Neuronal stem cell (in vitro differentiated cells): ENCODE data around the gene HYKK.
A peak's percentile ranks its signal among the peaks of the same experiment; 100 is the strongest.

Experiments used
- DNase-seq: peaks from one replicate; pipeline ENCODE4 v3.0.0-alpha.2; 2013; ENCODE audit warnings: low spot score
- H2AFZ ChIP-seq: one replicate; pipeline ENCODE4 v1.6.1; 2013; ENCODE audit warnings: mild to moderate bottlenecking, low read length, inconsistent platforms
- H2AK5ac ChIP-seq: 2 replicates; pipeline ENCODE4 v1.6.1; 2013; ENCODE audit warnings: low read depth, mild to moderate bottlenecking, inconsistent platforms, low read length, moderate library complexity, mixed read lengths
- H2BK120ac ChIP-seq: 2 replicates; pipeline ENCODE4 v1.6.1; 2013; ENCODE audit warnings: low read depth, mild to moderate bottlenecking, inconsistent platforms, low read length, moderate library complexity, mixed read lengths
- H2BK12ac ChIP-seq: one replicate; pipeline ENCODE4 v1.6.1; 2013; ENCODE audit warnings: low read length, inconsistent platforms
- H2BK15ac ChIP-seq: 2 replicates; pipeline ENCODE4 v1.6.1; 2013; ENCODE audit warnings: mild to moderate bottlenecking, low read length, inconsistent platforms, mixed read lengths
- H2BK5ac ChIP-seq: one replicate; pipeline ENCODE4 v1.6.1; 2013; ENCODE audit warnings: inconsistent platforms, mild to moderate bottlenecking, low read length, moderate library complexity
- H3K14ac ChIP-seq: one replicate; pipeline ENCODE4 v1.6.1; 2013; ENCODE audit warnings: low read length, inconsistent platforms
- H3K18ac ChIP-seq: 2 replicates; pipeline ENCODE4 v1.6.1; 2013; ENCODE audit warnings: low read length, inconsistent platforms
- H3K23ac ChIP-seq: 2 replicates; pipeline ENCODE4 v1.6.1; 2013; ENCODE audit warnings: low read depth, mild to moderate bottlenecking, mixed read lengths, low read length, inconsistent platforms; ENCODE audit not compliant: poor library complexity
- H3K27ac ChIP-seq: replicated peaks from 3 replicates; pipeline ENCODE4 v1.5.1; 2013; ENCODE audit warnings: low read length, inconsistent platforms
- H3K27me3 ChIP-seq, 3 experiments: 2 replicates each; pipeline ENCODE4 v1.6.1; 2013; ENCODE audit warnings: low read length in 3 of 3, mild to moderate bottlenecking in 2 of 3, inconsistent platforms in 1 of 3, low read depth in 1 of 3, mixed read lengths in 1 of 3, moderate library complexity in 1 of 3; ENCODE audit not compliant: control insufficient read depth in 3 of 3, insufficient read depth in 3 of 3
- H3K36me3 ChIP-seq, 2 donors: replicated peaks in 1 of 2; 2 replicates each; pipeline ENCODE4 v1.6.1; 2013; ENCODE audit warnings: low read length in 2 of 2; ENCODE audit not compliant: control insufficient read depth in 2 of 2, insufficient read depth in 2 of 2
- H3K4ac ChIP-seq: 2 replicates; pipeline ENCODE4 v1.6.1; 2013; ENCODE audit warnings: inconsistent platforms, mild to moderate bottlenecking, low read length, moderate library complexity
- H3K4me1 ChIP-seq, 2 donors: 1 replicate in 1 of 2; 2 replicates in 1 of 2; pipeline ENCODE4 v1.6.1; 2013; ENCODE audit warnings: low read length in 2 of 2, low read depth in 1 of 2; ENCODE audit not compliant: control insufficient read depth in 2 of 2, insufficient read depth in 1 of 2
- H3K4me2 ChIP-seq: one replicate; pipeline ENCODE4 v1.6.1; 2013; ENCODE audit warnings: mild to moderate bottlenecking, low read length, inconsistent platforms; ENCODE audit not compliant: insufficient read depth, poor library complexity, severe bottlenecking
- H3K4me3 ChIP-seq, 2 donors: 2 replicates each; pipeline ENCODE4 v1.5.1; 2013; ENCODE audit warnings: low read length in 2 of 2, mild to moderate bottlenecking in 2 of 2, inconsistent platforms in 1 of 2, moderate library complexity in 1 of 2
- H3K79me1 ChIP-seq: one replicate; pipeline ENCODE4 v1.6.1; 2013; ENCODE audit warnings: low read depth, mild to moderate bottlenecking, inconsistent platforms, low read length, moderate library complexity
- H3K9ac ChIP-seq: one replicate; pipeline ENCODE4 v1.6.1; 2013; ENCODE audit warnings: mild to moderate bottlenecking, low read depth, low read length, inconsistent platforms; ENCODE audit not compliant: poor library complexity
- H3K9me3 ChIP-seq, 2 donors: replicated peaks in 1 of 2; 2 replicates each; pipeline versions ENCODE3 to v1.6.1; 2013; ENCODE audit warnings: low read length in 2 of 2, mild to moderate bottlenecking in 2 of 2, inconsistent platforms in 1 of 2, low read depth in 1 of 2, mixed read lengths in 1 of 2, moderate library complexity in 1 of 2; ENCODE audit not compliant: control insufficient read depth in 2 of 2, insufficient read depth in 1 of 2
- H4K8ac ChIP-seq: one replicate; pipeline ENCODE4 v1.6.1; 2013; ENCODE audit warnings: low read depth, mild to moderate bottlenecking, inconsistent platforms, low read length, moderate library complexity
- H4K91ac ChIP-seq: one replicate; pipeline ENCODE4 v1.6.1; 2013; ENCODE audit warnings: low read length, low read depth, mild to moderate bottlenecking, inconsistent platforms; ENCODE audit not compliant: poor library complexity
- WGBS, 2 donors: extraction: QIAGEN DNeasy Blood & Tissue Kit; methylation state at CpG; one replicate each; pipeline ENCODE4 v1.1.7; 2013; ENCODE audit warnings: missing lambda C conversion rate in 2 of 2, mixed read lengths in 1 of 2; ENCODE audit not compliant: insufficient read length in 2 of 2, insufficient replicate concordance in 1 of 2; ENCODE audit errors: extremely low coverage in 2 of 2; 5-methylcytosine and 5-hydroxymethylcytosine counted together

Gene HYKK

DNA sequence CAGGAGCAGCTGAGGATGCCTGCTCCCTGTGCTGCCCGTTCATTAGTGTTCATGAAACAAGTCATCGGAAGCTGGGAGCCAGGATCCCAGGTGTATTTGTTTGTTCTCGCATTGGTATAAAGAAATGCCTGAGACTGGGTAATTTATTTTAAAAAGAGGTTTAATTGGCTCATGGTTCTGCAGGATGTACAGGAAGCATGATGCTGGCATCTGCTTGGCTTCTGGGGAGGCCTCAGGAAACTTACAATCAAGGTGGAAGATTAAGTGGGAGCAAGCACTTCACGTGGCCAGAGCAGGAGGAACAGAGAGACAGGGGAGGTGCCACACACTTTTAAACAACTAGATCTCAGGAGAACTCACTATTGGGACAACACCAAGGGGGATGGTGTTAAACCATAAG, 5.5 kb upstream of the HYKK start:
- H4K91ac ChIP-seq, result no peak overlapping the region
- H3K79me1 ChIP-seq, result no peaks in the 10 kb centered on the region
- H3K4me1 ChIP-seq, result no peaks in the 10 kb centered on the region
- H2BK5ac ChIP-seq, result no peak overlapping the region
- no CpG with 5 or more reads among the region's 4 CpGs for WGBS, 2 donors
- H3K18ac ChIP-seq, result no peak overlapping the region
- H3K36me3 ChIP-seq, result peaks cover 6 to 44% of the 10 kb centered on the region in 2 donors
- H3K27me3 ChIP-seq, result no peaks in the 10 kb centered on the region
- no peak overlapping the region for H2BK120ac ChIP-seq
- no peak overlapping the region for H2BK15ac ChIP-seq
- no peak overlapping the region for H3K27ac ChIP-seq
- no peak overlapping the region for H2BK12ac ChIP-seq
- H3K9me3 ChIP-seq, result peaks cover 3 to 13% of the 10 kb centered on the region in 2 donors
- no peak overlapping the region for H3K4me3 ChIP-seq
- H3K14ac ChIP-seq, result no peak overlapping the region
- no peak for DNase-seq
- H2AFZ ChIP-seq, result no peak overlapping the region
- H2AK5ac ChIP-seq, result no peak overlapping the region
- no peak overlapping the region for H3K23ac ChIP-seq
- no peak overlapping the region for H3K4me2 ChIP-seq
- H3K9ac ChIP-seq, result no peak overlapping the region
- H4K8ac ChIP-seq, result no peak overlapping the region
- H3K4ac ChIP-seq, result no peak overlapping the region

DNA sequence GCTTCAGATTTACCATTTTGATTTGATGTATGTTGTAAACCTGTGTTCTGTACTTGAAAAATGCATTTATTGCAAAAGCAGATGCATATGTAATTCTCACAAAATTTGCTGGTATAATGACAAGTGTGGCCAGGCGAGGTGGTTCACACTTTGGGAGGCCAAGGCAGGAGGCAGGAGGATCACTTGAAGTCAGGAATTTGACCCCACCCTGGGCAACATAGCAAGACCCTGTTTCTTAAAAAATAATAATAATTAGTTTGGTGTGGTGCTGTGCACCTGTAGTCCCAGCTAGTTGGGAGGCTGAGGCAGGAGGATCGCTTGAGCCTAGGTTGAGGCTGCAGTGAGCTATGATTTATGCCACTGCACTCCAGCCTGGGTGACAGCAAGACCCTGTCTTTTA, 4.7 kb upstream of the HYKK start:
- H3K27me3 ChIP-seq, result peaks cover 0 to 1% (median 0%) of the 10 kb centered on the region in 3 experiments
- H2BK12ac ChIP-seq, result no peak overlapping the region
- no peak overlapping the region for H2AFZ ChIP-seq
- H3K27ac ChIP-seq, result no peak overlapping the region
- H3K79me1 ChIP-seq, result no peaks in the 10 kb centered on the region
- WGBS, 2 donors, result no CpG with 5 or more reads among the region's 2 CpGs
- H3K9ac ChIP-seq, result no peak overlapping the region
- no peak overlapping the region for H3K4ac ChIP-seq
- no peak overlapping the region for H2BK15ac ChIP-seq
- no peak overlapping the region for H2AK5ac ChIP-seq
- DNase-seq, result no peak
- H2BK5ac ChIP-seq, result no peak overlapping the region
- H3K18ac ChIP-seq, result no peak overlapping the region
- no peak overlapping the region for H2BK120ac ChIP-seq
- peaks cover 3 to 13% of the 10 kb centered on the region in 2 donors for H3K9me3 ChIP-seq
- no peak overlapping the region for H3K4me3 ChIP-seq
- H4K8ac ChIP-seq, result no peak overlapping the region
- H3K36me3 ChIP-seq, result peaks cover 6 to 36% of the 10 kb centered on the region in 2 donors
- H3K4me2 ChIP-seq, result no peak overlapping the region
- no peaks in the 10 kb centered on the region for H3K4me1 ChIP-seq
- H4K91ac ChIP-seq, result no peak overlapping the region
- H3K14ac ChIP-seq, result no peak overlapping the region
- H3K23ac ChIP-seq, result no peak overlapping the region

DNA sequence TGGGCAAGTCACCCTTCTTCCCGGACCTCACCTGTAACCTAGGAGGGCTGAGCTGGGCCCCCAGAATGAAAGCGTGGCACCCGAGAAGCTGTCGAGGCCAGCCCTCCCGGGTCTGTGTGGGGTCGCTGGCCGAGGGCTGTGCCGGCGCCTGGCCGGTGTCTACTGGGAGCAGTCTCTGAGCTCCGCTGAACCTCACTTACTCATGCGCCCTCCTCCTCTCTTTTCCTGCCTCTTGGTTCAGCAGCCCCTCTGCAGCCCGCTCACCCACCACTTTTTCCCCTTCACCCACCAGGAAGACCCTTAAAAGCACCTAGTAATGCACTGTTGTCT, 419 bp downstream of the HYKK start:
- Histone ChIP-seq H3K4me1 (peaks cover 2 to 3% of the 10 kb centered on the region in 2 donors), H2BK15ac (no peak overlapping the region), H3K4me3 (peak overlapping the region; percentile 71 to 92), H2BK5ac (peak overlapping the region; percentile 69), H3K9ac (peak overlapping the region; percentile 87), H3K27ac (no peak overlapping the region), H2BK120ac (no peak overlapping the region), H3K23ac (peak overlapping the region; percentile 89), H4K91ac (no peak overlapping the region), H3K18ac (peak overlapping the region; percentile 95), H2AK5ac (no peak overlapping the region), H3K36me3 (no peaks in the 10 kb centered on the region), H3K4ac (no peak overlapping the region), H3K14ac (peak overlapping the region; percentile 71), H2BK12ac (no peak overlapping the region), H2AFZ (peak overlapping the region; percentile 99), H3K4me2 (peak overlapping the region; percentile 93), H3K9me3 (peaks cover 0 to 3% of the 10 kb centered on the region in 2 donors), H4K8ac (no peak overlapping the region), H3K79me1 (no peaks in the 10 kb centered on the region), H3K27me3 (peaks cover 0 to 29% (median 15%) of the 10 kb centered on the region in 3 experiments)
- WGBS, 2 donors, result no CpG with 5 or more reads among the region's 13 CpGs
- DNase-seq, result no peak

DNA sequence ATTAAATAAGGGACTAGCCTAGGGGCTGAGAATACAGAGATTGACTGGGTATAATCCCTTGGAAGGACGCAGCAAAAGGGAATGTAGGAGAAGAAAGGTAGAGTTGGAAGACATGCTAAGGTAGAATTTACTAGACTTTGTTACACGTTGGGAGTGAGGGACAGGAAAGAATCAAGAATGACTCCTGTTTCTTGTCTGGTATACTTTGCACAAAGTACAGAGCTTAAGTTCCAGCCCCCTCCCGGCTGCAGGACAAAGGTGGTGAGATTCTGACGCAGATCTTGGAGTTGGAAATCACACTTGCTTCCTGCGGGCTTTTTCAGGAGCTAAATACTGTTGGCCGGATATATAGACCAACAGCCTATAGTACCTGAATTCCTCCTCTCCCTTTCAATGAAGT, 895 bp downstream of the HYKK start:
- H3K23ac ChIP-seq, result no peak overlapping the region
- H4K8ac ChIP-seq, result no peak overlapping the region
- peak overlapping the region; percentile 99 for H2AFZ ChIP-seq
- H3K27ac ChIP-seq, result no peak overlapping the region
- no peaks in the 10 kb centered on the region for H3K36me3 ChIP-seq
- no peak for DNase-seq
- no CpG with 5 or more reads among the region's 6 CpGs for WGBS, 2 donors
- H3K9ac ChIP-seq, result no peak overlapping the region
- no peak overlapping the region for H3K14ac ChIP-seq
- peak overlapping the region in 1 of 2 donors; percentile 71 for H3K4me3 ChIP-seq
- H2BK5ac ChIP-seq, result no peak overlapping the region
- H2BK12ac ChIP-seq, result no peak overlapping the region
- H3K9me3 ChIP-seq, result peaks cover 0 to 3% of the 10 kb centered on the region in 2 donors
- peaks cover 2 to 3% of the 10 kb centered on the region in 2 donors for H3K4me1 ChIP-seq
- H3K4me2 ChIP-seq, result peak overlapping the region; percentile 93
- H3K27me3 ChIP-seq, result peaks cover 0 to 29% (median 15%) of the 10 kb centered on the region in 3 experiments
- no peak overlapping the region for H2BK15ac ChIP-seq
- no peak overlapping the region for H2AK5ac ChIP-seq
- H4K91ac ChIP-seq, result no peak overlapping the region
- no peaks in the 10 kb centered on the region for H3K79me1 ChIP-seq
- no peak overlapping the region for H2BK120ac ChIP-seq
- no peak overlapping the region for H3K18ac ChIP-seq
- no peak overlapping the region for H3K4ac ChIP-seq
